Measurements from ENCODE around the gene INO80C.

DNA sequence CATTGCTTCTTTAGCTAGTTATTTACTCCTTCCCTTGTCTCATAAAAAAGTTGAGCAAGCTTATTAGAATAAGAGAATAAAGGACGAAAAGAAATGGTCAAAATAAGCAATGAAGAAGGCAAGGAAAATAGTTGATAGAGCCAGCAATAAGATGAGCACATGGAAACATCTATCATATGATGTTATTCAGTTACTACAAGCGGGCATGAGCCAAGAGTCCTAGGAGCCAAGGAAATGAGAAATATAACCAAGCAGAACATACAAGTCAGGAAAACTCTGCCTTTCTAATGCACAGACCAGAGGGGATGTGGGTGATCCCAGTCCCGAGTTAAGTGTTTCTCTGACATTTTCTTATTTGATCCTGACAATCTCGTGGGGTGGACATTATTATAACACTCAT lies 33.9 kb downstream of the INO80C start:
- TF ChIP-seq POLR2A (IDR thresholded peaks at IDR 0.05), result no peak
- TF ChIP-seq, protein P1, sequence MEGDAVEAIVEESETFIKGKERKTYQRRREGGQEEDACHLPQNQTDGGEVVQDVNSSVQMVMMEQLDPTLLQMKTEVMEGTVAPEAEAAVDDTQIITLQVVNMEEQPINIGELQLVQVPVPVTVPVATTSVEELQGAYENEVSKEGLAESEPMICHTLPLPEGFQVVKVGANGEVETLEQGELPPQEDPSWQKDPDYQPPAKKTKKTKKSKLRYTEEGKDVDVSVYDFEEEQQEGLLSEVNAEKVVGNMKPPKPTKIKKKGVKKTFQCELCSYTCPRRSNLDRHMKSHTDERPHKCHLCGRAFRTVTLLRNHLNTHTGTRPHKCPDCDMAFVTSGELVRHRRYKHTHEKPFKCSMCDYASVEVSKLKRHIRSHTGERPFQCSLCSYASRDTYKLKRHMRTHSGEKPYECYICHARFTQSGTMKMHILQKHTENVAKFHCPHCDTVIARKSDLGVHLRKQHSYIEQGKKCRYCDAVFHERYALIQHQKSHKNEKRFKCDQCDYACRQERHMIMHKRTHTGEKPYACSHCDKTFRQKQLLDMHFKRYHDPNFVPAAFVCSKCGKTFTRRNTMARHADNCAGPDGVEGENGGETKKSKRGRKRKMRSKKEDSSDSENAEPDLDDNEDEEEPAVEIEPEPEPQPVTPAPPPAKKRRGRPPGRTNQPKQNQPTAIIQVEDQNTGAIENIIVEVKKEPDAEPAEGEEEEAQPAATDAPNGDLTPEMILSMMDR (IDR thresholded peaks at IDR 0.05), result no peak
- TF ChIP-seq EP300 (IDR thresholded peaks at IDR 0.05), result no peak
